SU-DHL-6 (cell line): ENCODE data around the gene PLXDC2.

Experiments used
- H2AFZ ChIP-seq: fragments of 200-600 bp; sonication (generic); 2 replicates; pipeline ENCODE4 v1.6.1; 2014; ENCODE audit warnings: low read depth, mild to moderate bottlenecking, moderate library complexity, mixed read lengths, antibody characterized with exemption, low read length; ENCODE audit not compliant: severe bottlenecking
- H3F3A ChIP-seq: fragments of 200-600 bp; shearing (Covaris generic); 2 replicates; pipeline ENCODE4 v1.6.0; 2016; ENCODE audit warnings: antibody characterized with exemption, mild to moderate bottlenecking; ENCODE audit not compliant: insufficient read depth
- H3K27ac ChIP-seq: fragments of 200-600 bp; sonication (generic); 2 replicates; pipeline ENCODE4 v1.5.1; 2016; ENCODE audit warnings: low read depth, mild to moderate bottlenecking, low read length, moderate library complexity, mixed read lengths
- H3K27me3 ChIP-seq: fragments of 200-600 bp; sonication (generic), shearing (Covaris generic); 2 replicates; pipeline ENCODE4 v1.6.0; 2014; ENCODE audit warnings: mild to moderate bottlenecking, low read length
- H3K36me3 ChIP-seq: fragments of 200-600 bp; sonication (generic); 2 replicates; pipeline ENCODE4 v1.6.1; 2014; ENCODE audit warnings: mild to moderate bottlenecking, low read length, mixed read lengths
- H3K4me2 ChIP-seq: fragments of 300-600, 200-600 bp; shearing (Covaris generic), sonication (generic); 2 replicates; pipeline ENCODE4 v1.6.0; 2014; ENCODE audit warnings: low read length, low read depth, mild to moderate bottlenecking; ENCODE audit not compliant: poor library complexity, severe bottlenecking
- H3K4me3 ChIP-seq: fragments of 200-600 bp; sonication (generic); 2 replicates; pipeline ENCODE4 v1.5.1; 2014; ENCODE audit warnings: antibody characterized with exemption, low read length, mild to moderate bottlenecking, mixed read lengths; ENCODE audit not compliant: insufficient read depth, poor library complexity, severe bottlenecking
- H3K79me2 ChIP-seq: fragments of 200-600 bp; sonication (generic); 2 replicates; pipeline ENCODE4 v1.6.1; 2014; ENCODE audit warnings: mild to moderate bottlenecking, low read length, moderate library complexity; ENCODE audit not compliant: insufficient read depth
- H3K9ac ChIP-seq: fragments of 200-600 bp; sonication (generic); 2 replicates; pipeline ENCODE4 v1.7.0; 2014; ENCODE audit warnings: mild to moderate bottlenecking, low read length
- H3K9me2 ChIP-seq: fragments of 200-600 bp; sonication (generic); replicated peaks from 2 replicates; pipeline ENCODE4 v1.6.1; 2014; ENCODE audit warnings: low read length; ENCODE audit not compliant: insufficient read depth
- H3K9me3 ChIP-seq: fragments of 200-600 bp; sonication (generic); 2 replicates; pipeline ENCODE4 v1.6.1; 2014; ENCODE audit warnings: low read length, mixed read lengths; ENCODE audit not compliant: insufficient read depth
- H4K20me1 ChIP-seq: fragments of 200-600 bp; sonication (generic); 2 replicates; pipeline ENCODE4 v1.6.1; 2014; ENCODE audit warnings: low read depth, mild to moderate bottlenecking, antibody characterized with exemption, low read length, moderate library complexity, mixed read lengths
- EZH2phosphoT487 ChIP-seq: fragments of 200-600 bp; sonication (generic), shearing (Covaris generic); conservative IDR thresholded peaks from 2 replicates; pipeline ENCODE4 v1.6.1; 2018; ENCODE audit warnings: mild to moderate bottlenecking, antibody characterized with exemption, low read length, moderate library complexity, mixed read lengths
- TF ChIP-seq, protein P1 (sequence below): fragments of 200-600 bp; sonication (generic); IDR thresholded peaks from one replicate; pipeline ENCODE4 v1.5.1; 2017; ENCODE audit warnings: antibody characterized with exemption, mild to moderate bottlenecking, low read length, moderate library complexity; ENCODE audit not compliant: insufficient read depth, poor library complexity, severe bottlenecking

Gene PLXDC2

DNA sequence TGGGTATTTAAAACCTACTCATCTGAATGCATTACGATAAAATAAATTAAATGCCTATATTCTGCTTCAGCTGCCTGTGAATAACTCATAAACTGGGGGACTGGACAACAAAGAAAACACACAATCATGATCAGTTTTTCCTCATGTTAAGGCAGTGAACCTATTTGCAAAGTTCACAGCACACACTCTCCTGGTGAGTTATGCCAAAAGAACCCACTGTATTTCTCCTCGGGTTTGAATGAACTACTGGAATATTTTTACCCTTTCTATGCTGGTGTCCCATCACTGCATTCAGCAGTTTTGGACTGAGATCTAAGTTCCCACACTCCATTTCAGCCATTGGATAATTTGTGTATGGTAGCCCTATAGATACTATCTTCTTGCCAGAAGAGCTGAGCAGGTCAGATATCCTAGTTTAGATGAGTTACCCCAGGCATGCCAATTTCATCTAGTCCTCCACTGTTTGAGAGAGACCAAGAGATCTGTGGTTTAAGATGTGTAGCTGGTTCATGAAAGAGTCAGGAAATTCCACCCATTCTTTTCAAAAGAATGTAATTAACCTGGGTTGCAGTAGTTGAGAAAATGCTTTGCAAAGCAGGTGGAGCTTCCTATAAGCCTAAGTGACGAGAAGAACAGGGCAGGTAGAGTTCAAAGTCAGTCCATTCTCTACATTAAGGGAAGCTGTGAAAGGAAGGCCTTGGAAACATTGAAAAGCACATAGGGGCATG, 101.7 kb downstream of the PLXDC2 start:
- Histone ChIP-seq H3K9ac (no peak overlapping the region), H2AFZ (no peak overlapping the region), H3K9me3 (no peaks in the 10 kb centered on the region), H4K20me1 (no peaks in the 10 kb centered on the region), H3K27ac (no peak overlapping the region), H3K36me3 (no peaks in the 10 kb centered on the region), H3K4me2 (no peak overlapping the region), H3K79me2 (no peaks in the 10 kb centered on the region), H3K27me3 (no peaks in the 10 kb centered on the region), H3K9me2 (no peaks in the 10 kb centered on the region), H3F3A (no peaks in the 10 kb centered on the region), H3K4me3 (no peak overlapping the region)
- TF ChIP-seq, protein P1, sequence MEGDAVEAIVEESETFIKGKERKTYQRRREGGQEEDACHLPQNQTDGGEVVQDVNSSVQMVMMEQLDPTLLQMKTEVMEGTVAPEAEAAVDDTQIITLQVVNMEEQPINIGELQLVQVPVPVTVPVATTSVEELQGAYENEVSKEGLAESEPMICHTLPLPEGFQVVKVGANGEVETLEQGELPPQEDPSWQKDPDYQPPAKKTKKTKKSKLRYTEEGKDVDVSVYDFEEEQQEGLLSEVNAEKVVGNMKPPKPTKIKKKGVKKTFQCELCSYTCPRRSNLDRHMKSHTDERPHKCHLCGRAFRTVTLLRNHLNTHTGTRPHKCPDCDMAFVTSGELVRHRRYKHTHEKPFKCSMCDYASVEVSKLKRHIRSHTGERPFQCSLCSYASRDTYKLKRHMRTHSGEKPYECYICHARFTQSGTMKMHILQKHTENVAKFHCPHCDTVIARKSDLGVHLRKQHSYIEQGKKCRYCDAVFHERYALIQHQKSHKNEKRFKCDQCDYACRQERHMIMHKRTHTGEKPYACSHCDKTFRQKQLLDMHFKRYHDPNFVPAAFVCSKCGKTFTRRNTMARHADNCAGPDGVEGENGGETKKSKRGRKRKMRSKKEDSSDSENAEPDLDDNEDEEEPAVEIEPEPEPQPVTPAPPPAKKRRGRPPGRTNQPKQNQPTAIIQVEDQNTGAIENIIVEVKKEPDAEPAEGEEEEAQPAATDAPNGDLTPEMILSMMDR: no peak
- no peak for TF ChIP-seq EZH2phosphoT487

DNA sequence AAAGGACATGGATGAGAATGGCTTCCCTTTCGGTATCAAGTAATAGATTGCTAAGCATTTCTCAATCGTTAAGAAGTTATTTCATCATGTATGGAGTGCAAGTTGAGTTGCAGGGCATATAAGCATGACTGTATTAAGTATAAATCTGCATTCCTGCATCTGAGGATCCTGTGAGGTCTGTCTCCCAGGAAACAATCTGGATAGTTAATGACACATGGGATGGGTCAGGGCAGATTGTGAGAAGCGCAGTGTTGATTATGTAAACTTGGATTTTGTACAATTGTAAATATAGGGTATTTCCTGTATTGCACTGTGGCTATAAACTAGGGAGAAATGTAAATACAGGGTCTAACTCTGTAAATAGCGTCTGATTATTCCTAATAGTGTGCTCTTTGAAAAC, 102.6 kb downstream of the PLXDC2 start:
- H3K4me2 ChIP-seq: no peak overlapping the region
- H3K27me3 ChIP-seq: no peaks in the 10 kb centered on the region
- H3K27ac ChIP-seq: no peak overlapping the region
- TF ChIP-seq EZH2phosphoT487: no peak
- TF ChIP-seq, protein P1: no peak
- no peak overlapping the region for H3K9ac ChIP-seq
- H3K9me3 ChIP-seq: no peaks in the 10 kb centered on the region
- H3K9me2 ChIP-seq: no peaks in the 10 kb centered on the region
- H3K4me3 ChIP-seq: no peak overlapping the region
- H2AFZ ChIP-seq: no peak overlapping the region
- no peaks in the 10 kb centered on the region for H3F3A ChIP-seq
- no peaks in the 10 kb centered on the region for H3K79me2 ChIP-seq
- no peaks in the 10 kb centered on the region for H4K20me1 ChIP-seq
- no peaks in the 10 kb centered on the region for H3K36me3 ChIP-seq

DNA sequence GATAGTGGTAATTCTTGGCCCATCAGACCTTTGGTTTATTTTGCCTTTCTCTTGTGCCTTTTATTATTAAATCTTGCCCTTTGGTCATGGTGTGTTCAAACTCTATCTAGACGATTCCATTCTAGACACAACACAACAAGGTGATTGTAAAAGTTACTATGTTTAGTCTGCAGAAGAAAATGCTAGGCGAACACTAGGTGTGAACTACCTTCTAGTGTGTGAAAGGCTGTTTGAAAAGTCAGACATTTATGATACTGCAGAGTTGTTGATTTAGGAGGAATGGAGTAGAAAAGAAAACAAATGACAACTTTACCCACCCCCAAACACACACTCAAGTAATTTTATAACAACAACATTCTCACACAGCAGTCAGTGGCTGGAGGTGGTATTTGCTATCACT, 103.4 kb downstream of the PLXDC2 start:
- Histone ChIP-seq H3K9me3 (no peaks in the 10 kb centered on the region), H4K20me1 (no peaks in the 10 kb centered on the region), H3K4me2 (no peak overlapping the region), H3K9me2 (no peaks in the 10 kb centered on the region), H3F3A (no peaks in the 10 kb centered on the region), H2AFZ (no peak overlapping the region), H3K36me3 (no peaks in the 10 kb centered on the region), H3K27ac (no peak overlapping the region), H3K27me3 (no peaks in the 10 kb centered on the region), H3K79me2 (no peaks in the 10 kb centered on the region), H3K9ac (no peak overlapping the region), H3K4me3 (no peak overlapping the region)
- TF ChIP-seq, protein P1: no peak
- TF ChIP-seq EZH2phosphoT487: no peak
